ENCODE data around the gene TAF8. TPM values are rescaled to one million over a fixed set of nuclear protein-coding genes. Genes with fewer than 3 reads are reported as not detected.

TAF8 gene
- total RNA-seq, 2 donors from 2014 or later = 62.6 to 70.4 TPM

- H3K4me3 Mint-ChIP-seq = peak overlapping the region; percentile 78 to 82
- H3K4me1 Mint-ChIP-seq (ENCODE audit: low read depth) = peaks cover 83% of the 10 kb centered on the region
- H3K36me3 Mint-ChIP-seq (ENCODE audit: insufficient read depth in 2 of 2) = peaks cover 3 to 7% of the 10 kb centered on the region in 2 donors
- no peaks in the 10 kb centered on the region for H3K27me3 Mint-ChIP-seq (ENCODE audit: low read depth)
- ATAC-seq (replicated peaks in 1 of 2) (no peak), DNase-seq (no peak)
- H3K27ac Mint-ChIP-seq = peak overlapping the region; percentile 88
- H3K9me3 Mint-ChIP-seq = no peaks in the 10 kb centered on the region
Measured at GRCh38 chr6:42020967-42021366, 29.4 kb upstream of the TAF8 start.

DNA sequence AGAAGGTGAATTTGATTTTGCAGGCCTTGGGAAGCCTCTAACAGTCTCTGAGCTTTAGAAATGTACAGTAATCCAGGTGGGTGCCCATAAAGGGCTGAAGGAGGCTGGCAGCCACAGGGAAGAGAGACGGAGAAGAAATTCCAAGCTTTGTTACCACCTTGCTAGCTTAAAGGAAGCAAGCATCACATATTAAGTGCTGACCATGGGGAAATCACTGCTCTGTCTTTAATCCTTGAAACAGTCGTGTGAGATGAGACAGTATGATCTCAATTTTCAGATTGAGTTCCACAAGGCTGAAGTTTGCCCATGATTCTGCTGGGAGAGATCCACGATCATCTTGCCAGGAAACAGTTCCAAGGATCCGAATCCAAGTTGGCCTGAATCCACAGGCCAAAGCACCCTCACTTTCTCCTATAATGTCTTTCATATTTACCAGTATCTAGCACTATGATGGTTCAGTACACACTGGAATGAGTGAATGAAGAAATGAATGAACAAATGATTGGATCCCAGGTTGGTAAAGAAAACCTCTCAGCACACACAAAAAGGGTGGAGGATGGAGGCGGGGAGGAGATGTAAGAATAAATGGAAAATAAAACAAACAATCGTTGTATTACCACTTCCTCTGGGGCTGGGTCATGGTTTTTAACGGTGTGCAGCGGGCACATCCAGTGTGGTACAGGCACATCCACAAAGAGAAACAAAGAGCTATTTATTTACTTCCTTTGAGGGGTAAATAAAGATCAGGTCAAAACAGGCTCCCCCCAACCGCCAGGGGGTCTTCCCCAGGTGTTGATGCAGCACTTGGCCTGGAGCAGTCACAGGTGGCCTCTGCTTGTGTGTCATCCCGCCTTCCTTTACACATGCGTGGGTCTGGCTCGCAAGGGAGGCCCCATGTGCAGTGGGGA, 28.2 kb upstream of the TAF8 start:
- Mint-ChIP-seq H3K27ac (peak overlapping the region; percentile 88), H3K4me1 (ENCODE audit: low read depth) (peaks cover 88% of the 10 kb centered on the region), H3K4me3 (peak overlapping the region; percentile 78 to 82), H3K36me3 (ENCODE audit: insufficient read depth in 2 of 2) (peaks cover 3 to 10% of the 10 kb centered on the region in 2 donors), H3K27me3 (ENCODE audit: low read depth) (no peaks in the 10 kb centered on the region), H3K9me3 (no peaks in the 10 kb centered on the region)
- peak; percentile 72 to 76 for DNase-seq
- peak; percentile 80 to 86 for ATAC-seq (replicated peaks in 1 of 2)

GRCh38 chr6:42022755-42023384, 27.5 kb upstream of the TAF8 start:
- peak in 1 of 2 donors; percentile 37 for DNase-seq
- Mint-ChIP-seq H3K4me3 (peak overlapping the region; percentile 78 to 82), H3K36me3 (ENCODE audit: insufficient read depth in 2 of 2) (peaks cover 3 to 10% of the 10 kb centered on the region in 2 donors), H3K27me3 (ENCODE audit: low read depth) (no peaks in the 10 kb centered on the region), H3K27ac (peak overlapping the region; percentile 88), H3K9me3 (no peaks in the 10 kb centered on the region), H3K4me1 (ENCODE audit: low read depth) (peaks cover 89% of the 10 kb centered on the region)
- peak; percentile 53 to 61 for ATAC-seq (replicated peaks in 1 of 2)

DNA sequence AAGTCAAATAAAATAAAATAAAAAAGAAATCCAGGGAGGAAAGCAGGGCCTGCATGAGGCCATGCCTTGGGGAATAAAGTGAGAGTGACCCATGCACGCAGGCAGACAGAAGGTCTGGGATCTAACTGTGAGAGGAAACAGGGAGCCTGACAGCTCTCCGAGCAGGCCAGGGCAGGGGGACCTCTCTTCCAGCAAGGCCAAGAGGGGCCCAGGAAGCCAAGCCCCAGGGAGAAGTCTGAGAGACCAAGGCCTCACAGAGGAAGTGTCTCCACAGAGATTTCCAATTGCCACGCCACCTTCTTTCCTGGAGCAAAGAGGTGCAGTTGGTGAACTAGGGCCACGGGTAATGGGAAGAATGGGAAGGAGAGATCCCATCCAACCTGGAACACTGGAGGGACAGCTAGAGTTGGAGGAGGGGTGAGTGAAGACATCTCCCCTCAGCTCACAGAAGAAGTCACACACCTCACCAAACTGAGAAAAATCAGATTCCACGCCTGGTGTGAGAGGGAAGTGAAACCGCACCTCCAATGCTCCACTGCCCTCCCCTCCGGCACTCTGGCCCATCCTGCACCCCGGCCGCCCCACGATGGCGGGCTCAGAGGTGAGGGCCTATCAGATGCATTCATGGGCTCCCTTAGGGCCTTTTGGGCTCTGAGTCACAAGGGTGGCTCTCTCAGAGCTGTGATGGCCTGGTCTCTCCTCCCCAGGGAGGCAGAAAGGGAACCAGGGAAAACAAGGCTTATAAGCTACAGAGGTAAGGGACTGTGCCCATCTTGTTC, 25.1 kb upstream of the TAF8 start:
- no peaks in the 10 kb centered on the region for H3K27me3 Mint-ChIP-seq (ENCODE audit: low read depth)
- ATAC-seq (replicated peaks in 1 of 2) (no peak), DNase-seq (no peak)
- peak overlapping the region; percentile 88 for H3K27ac Mint-ChIP-seq
- peaks cover 4 to 10% of the 10 kb centered on the region in 2 donors for H3K36me3 Mint-ChIP-seq (ENCODE audit: insufficient read depth in 2 of 2)
- H3K4me3 Mint-ChIP-seq = peak overlapping the region in 1 of 2 donors; percentile 17
- peaks cover 100% of the 10 kb centered on the region for H3K4me1 Mint-ChIP-seq (ENCODE audit: low read depth)
- no peaks in the 10 kb centered on the region for H3K9me3 Mint-ChIP-seq

DNA sequence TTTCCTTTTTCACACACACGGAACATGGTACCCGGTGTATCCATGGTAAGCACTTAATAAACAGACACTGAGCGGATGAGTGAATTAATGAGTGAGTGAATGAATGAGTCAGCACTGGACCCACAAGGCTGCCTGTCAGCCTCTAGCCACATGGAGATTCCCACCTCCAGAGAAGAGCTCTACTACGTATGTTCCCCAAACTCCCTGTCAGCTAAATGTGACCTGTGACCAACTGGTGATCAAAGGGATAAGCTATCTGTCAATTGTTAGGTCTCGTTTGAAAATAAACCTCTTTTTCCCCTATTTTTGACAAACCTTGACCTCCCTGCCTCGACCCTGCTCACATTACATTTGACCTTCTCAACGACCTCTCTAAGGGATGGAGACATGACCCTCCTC, 24.5 kb upstream of the TAF8 start:
- H3K36me3 Mint-ChIP-seq (ENCODE audit: insufficient read depth in 2 of 2) = peaks cover 3 to 10% of the 10 kb centered on the region in 2 donors
- H3K9me3 Mint-ChIP-seq = no peaks in the 10 kb centered on the region
- peak overlapping the region; percentile 88 for H3K27ac Mint-ChIP-seq
- H3K4me3 Mint-ChIP-seq = no peak overlapping the region
- DNase-seq (no peak), ATAC-seq (replicated peaks in 1 of 2) (no peak)
- H3K4me1 Mint-ChIP-seq (ENCODE audit: low read depth) = peaks cover 100% of the 10 kb centered on the region
- H3K27me3 Mint-ChIP-seq (ENCODE audit: low read depth) = no peaks in the 10 kb centered on the region

DNA sequence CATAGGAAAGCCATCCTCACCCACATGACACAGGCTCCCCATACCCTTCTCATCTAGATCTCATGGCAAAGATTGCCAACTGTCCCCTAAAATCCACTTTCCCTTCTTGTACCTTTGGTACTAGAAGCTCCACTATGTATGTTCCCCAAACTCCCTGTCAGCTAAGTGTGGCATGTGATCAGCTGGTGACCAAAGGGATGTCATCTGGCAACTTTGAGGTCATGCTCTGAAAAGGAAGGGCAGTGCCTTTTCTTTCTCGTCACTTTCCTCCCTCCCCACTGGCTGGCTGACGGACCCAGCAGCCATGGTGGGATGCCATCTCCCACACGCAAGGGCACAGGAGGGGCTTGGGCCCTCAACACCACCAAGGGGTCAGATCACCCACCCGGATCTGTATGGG, 23.8 kb upstream of the TAF8 start:
- no peaks in the 10 kb centered on the region for H3K27me3 Mint-ChIP-seq (ENCODE audit: low read depth)
- H3K4me1 Mint-ChIP-seq (ENCODE audit: low read depth) = peaks cover 100% of the 10 kb centered on the region
- peaks cover 2 to 7% of the 10 kb centered on the region in 2 donors for H3K36me3 Mint-ChIP-seq (ENCODE audit: insufficient read depth in 2 of 2)
- peak overlapping the region in 1 of 2 donors; percentile 82 for H3K4me3 Mint-ChIP-seq
- ATAC-seq (replicated peaks in 1 of 2) (no peak), DNase-seq (no peak)
- H3K9me3 Mint-ChIP-seq = no peaks in the 10 kb centered on the region
- H3K27ac Mint-ChIP-seq = peak overlapping the region; percentile 50

- ATAC-seq (replicated peaks in 1 of 2) (peak; percentile 46 to 59), DNase-seq (no peak)
- peak overlapping the region; percentile 98 for H3K27ac Mint-ChIP-seq
- H3K4me1 Mint-ChIP-seq (ENCODE audit: low read depth) = peaks cover 100% of the 10 kb centered on the region
- H3K4me3 Mint-ChIP-seq = peak overlapping the region; percentile 76 to 82
- no peaks in the 10 kb centered on the region for H3K27me3 Mint-ChIP-seq (ENCODE audit: low read depth)
- no peaks in the 10 kb centered on the region for H3K9me3 Mint-ChIP-seq
- peaks cover 2 to 10% of the 10 kb centered on the region in 2 donors for H3K36me3 Mint-ChIP-seq (ENCODE audit: insufficient read depth in 2 of 2)
Measured at GRCh38 chr6:42028234-42029061, 21.9 kb upstream of the TAF8 start.

DNA sequence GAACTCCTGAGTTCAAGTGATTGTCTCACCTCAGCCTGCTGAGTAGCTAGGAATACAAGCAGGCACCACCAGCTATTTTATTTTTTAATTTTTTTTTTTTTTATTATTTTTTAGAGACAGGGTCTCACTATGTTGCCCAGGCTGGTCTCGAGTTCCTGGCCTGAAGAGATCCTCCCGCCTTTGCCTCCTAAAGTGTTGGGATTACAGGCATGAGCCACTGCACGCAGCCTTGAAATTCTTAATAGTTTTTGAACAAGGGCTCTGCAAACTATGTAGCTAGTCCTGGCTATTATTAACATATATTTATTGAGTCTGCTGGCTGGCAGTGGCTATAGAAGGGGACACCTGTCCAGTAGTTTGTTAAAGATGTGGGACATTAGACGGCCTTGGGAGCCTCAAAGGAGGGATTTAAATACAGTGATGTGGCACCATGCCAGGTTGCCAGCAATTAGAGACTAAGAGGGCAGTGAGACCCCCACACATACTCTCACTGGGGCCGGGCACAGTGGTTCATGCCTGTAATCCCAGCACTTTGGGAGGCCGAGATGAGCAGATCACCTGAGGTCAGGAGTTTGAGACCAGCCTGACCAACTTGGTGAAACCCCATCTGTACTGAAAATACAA, 21.1 kb upstream of the TAF8 start:
- Mint-ChIP-seq H3K4me3 (peak overlapping the region; percentile 76 to 82), H3K27ac (peak overlapping the region; percentile 98), H3K4me1 (ENCODE audit: low read depth) (peaks cover 92% of the 10 kb centered on the region), H3K36me3 (ENCODE audit: insufficient read depth in 2 of 2) (peaks cover 2 to 8% of the 10 kb centered on the region in 2 donors), H3K9me3 (no peaks in the 10 kb centered on the region), H3K27me3 (ENCODE audit: low read depth) (no peaks in the 10 kb centered on the region)
- ATAC-seq (replicated peaks in 1 of 2) (no peak), DNase-seq (no peak)

DNA sequence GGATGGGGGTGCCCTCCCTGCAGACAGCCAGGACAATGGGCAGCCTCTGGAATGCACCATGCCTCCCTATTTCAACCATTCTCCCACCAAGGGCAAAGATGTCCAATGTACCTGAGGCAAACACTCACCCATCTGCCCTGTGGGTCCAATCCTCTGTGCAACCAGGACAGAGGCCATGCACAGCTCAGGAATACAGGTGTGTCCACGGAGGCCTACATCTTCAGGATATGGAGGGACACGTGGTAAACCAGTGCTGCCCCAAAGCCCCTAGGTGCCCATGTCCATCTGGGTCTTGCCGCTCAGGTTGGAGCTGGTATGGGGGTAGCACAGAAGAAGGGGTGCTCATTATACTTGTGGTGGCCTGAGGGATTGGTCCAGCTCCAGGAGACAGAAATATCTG, 20.4 kb upstream of the TAF8 start:
- peak overlapping the region; percentile 72 to 89 for H3K4me3 Mint-ChIP-seq
- no peaks in the 10 kb centered on the region for H3K27me3 Mint-ChIP-seq (ENCODE audit: low read depth)
- peak overlapping the region; percentile 97 for H3K27ac Mint-ChIP-seq
- peaks cover 90% of the 10 kb centered on the region for H3K4me1 Mint-ChIP-seq (ENCODE audit: low read depth)
- DNase-seq (no peak), ATAC-seq (replicated peaks in 1 of 2) (no peak)
- no peaks in the 10 kb centered on the region for H3K9me3 Mint-ChIP-seq
- peaks cover 2 to 12% of the 10 kb centered on the region in 2 donors for H3K36me3 Mint-ChIP-seq (ENCODE audit: insufficient read depth in 2 of 2)

GRCh38 chr6:42030585-42031506, 19.5 kb upstream of the TAF8 start:
- Mint-ChIP-seq H3K9me3 (no peaks in the 10 kb centered on the region), H3K4me1 (ENCODE audit: low read depth) (peaks cover 88% of the 10 kb centered on the region), H3K27ac (peak overlapping the region; percentile 97), H3K36me3 (ENCODE audit: insufficient read depth in 2 of 2) (peaks cover 5 to 17% of the 10 kb centered on the region in 2 donors), H3K4me3 (peak overlapping the region; percentile 72 to 89), H3K27me3 (ENCODE audit: low read depth) (no peaks in the 10 kb centered on the region)
- DNase-seq (peak; percentile 68 to 70), ATAC-seq (replicated peaks in 1 of 2) (peak; percentile 73)

DNA sequence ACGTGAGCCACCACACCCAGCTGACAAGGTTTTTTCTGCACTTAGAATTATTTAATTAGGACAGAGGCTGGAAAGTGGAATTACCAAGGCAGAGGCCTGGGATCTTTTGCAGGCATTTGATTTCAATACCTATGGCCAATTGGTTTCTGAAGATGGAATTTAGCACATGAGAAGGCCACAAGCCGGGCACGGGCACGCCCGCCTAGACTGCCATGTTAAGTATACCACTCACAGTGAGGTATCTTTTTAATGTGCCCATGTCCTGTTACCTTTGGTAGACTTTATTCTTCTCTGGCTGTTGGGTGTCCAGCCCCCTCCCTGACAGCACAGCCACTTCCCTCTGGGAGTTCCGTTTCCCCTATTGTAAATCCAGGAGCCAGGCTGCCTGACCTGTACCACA, 18.0 kb upstream of the TAF8 start:
- peaks cover 5 to 14% of the 10 kb centered on the region in 2 donors for H3K36me3 Mint-ChIP-seq (ENCODE audit: insufficient read depth in 2 of 2)
- no peaks in the 10 kb centered on the region for H3K27me3 Mint-ChIP-seq (ENCODE audit: low read depth)
- H3K4me1 Mint-ChIP-seq (ENCODE audit: low read depth) = peaks cover 73% of the 10 kb centered on the region
- ATAC-seq (replicated peaks in 1 of 2) (no peak), DNase-seq (no peak)
- peak overlapping the region; percentile 97 for H3K27ac Mint-ChIP-seq
- no peaks in the 10 kb centered on the region for H3K9me3 Mint-ChIP-seq
- peak overlapping the region; percentile 72 to 89 for H3K4me3 Mint-ChIP-seq

Measured in activated T-cell treated with anti-CD3 and anti-CD28 coated beads, Interleukin-2, amount 50 U/mL, for 72 hours (primary cell).